CD4-positive, alpha-beta T cell (primary cell): ENCODE measurements around the gene PGGT1B. TPM values are rescaled to one million over a fixed set of nuclear protein-coding genes. Genes with fewer than 3 reads are reported as not detected.

ENCODE experiments used
- ATAC-seq: fragments of 200-7000 bp; cut with Tn5 transposase; one replicate; pipeline ENCODE4 v1.10.0; 2022; ENCODE audit warnings: mild to moderate bottlenecking; ENCODE audit not compliant: poor library complexity
- CTCF ChIA-PET: fragments of 350-600 bp; sonication (Branson Sonifier 250); formaldehyde crosslinking; loops from one replicate; lab custom pipeline; 2021; ENCODE audit warnings: antibody characterized with exemption, inconsistent platforms; lab: Charles Lee
- POLR2A ChIA-PET: fragments of 350-600 bp; sonication (Branson Sonifier 250); formaldehyde crosslinking; loops from one replicate; lab custom pipeline; 2021; ENCODE audit warnings: antibody characterized with exemption, inconsistent platforms; lab: Charles Lee
- DNase-seq, 14 experiments: peaks; one replicate each; pipeline ENCODE4 v3.0.0-alpha.2; 2013 to 2020; ENCODE audit warnings: mixed read lengths in 2 of 14
- H3K27ac ChIP-seq, 2 donors: one replicate each; pipeline versions ENCODE4 v1.5.1 to v1.7.0; 2013; ENCODE audit warnings: low read length in 2 of 2, low read depth in 1 of 2, mild to moderate bottlenecking in 1 of 2
- H3K27me3 ChIP-seq, 2 experiments: 1 replicate in 1 of 2; 2 replicates in 1 of 2; pipeline versions ENCODE4 v1.6.1 to v1.7.0; 2013; ENCODE audit warnings: low read length in 2 of 2, control low read depth in 1 of 2, mild to moderate bottlenecking in 1 of 2, moderate library complexity in 1 of 2; ENCODE audit not compliant: insufficient read depth in 2 of 2, control insufficient read depth in 1 of 2
- H3K36me3 ChIP-seq: one replicate; pipeline ENCODE4 v1.6.1; 2013; ENCODE audit warnings: low read length, control low read depth; ENCODE audit not compliant: insufficient read depth
- H3K4me1 ChIP-seq: one replicate; pipeline ENCODE4 v1.6.1; 2013; ENCODE audit warnings: low read length, control low read depth; ENCODE audit not compliant: insufficient read depth
- H3K4me3 ChIP-seq: one replicate; pipeline ENCODE4 v1.5.1; 2013; ENCODE audit warnings: mild to moderate bottlenecking, low read length, moderate library complexity
- H3K9me3 ChIP-seq, 2 experiments: 1 replicate in 1 of 2; 2 replicates in 1 of 2; pipeline versions ENCODE4 v1.6.1 to v1.7.0; 2013; ENCODE audit warnings: low read length in 2 of 2, mild to moderate bottlenecking in 2 of 2, control low read depth in 1 of 2, moderate library complexity in 1 of 2; ENCODE audit not compliant: control insufficient read depth in 1 of 2, insufficient read depth in 1 of 2
- H3K27ac Mint-ChIP-seq: one replicate; pipeline ENCODE4 v1.8.0; 2020; ENCODE audit warnings: mixed read lengths
- H3K27me3 Mint-ChIP-seq: one replicate; pipeline ENCODE4 v1.8.0; 2021; ENCODE audit warnings: mixed read lengths
- H3K36me3 Mint-ChIP-seq: one replicate; pipeline ENCODE4 v1.8.0; 2021; ENCODE audit warnings: low read depth, mixed read lengths
- H3K4me1 Mint-ChIP-seq: one replicate; pipeline ENCODE4 v1.8.0; 2021; ENCODE audit warnings: low read depth, mixed read lengths
- H3K4me3 Mint-ChIP-seq: one replicate; pipeline ENCODE4 v1.8.0; 2020; ENCODE audit warnings: mild to moderate bottlenecking, mixed read lengths
- H3K9me3 Mint-ChIP-seq: one replicate; pipeline ENCODE4 v1.8.0; 2020; ENCODE audit warnings: mixed read lengths
- CTCF ChIP-seq: fragments of 200-600 bp; IDR thresholded peaks from one replicate; pipeline ENCODE4 v1.8.0; 2022; ENCODE audit warnings: antibody characterized with exemption, mild to moderate bottlenecking
- intact Hi-C, 2 experiments: fragments of 100-400 bp; cut with DNase I in 1 of 2; cut with micrococcal nuclease in 1 of 2; formaldehyde crosslinking; loops; one replicate each; pipeline versions ENCODE4 v1.15.1 to v1.9.0; 2023 to 2025; cut with DNase I, micrococcal nuclease
- total RNA-seq, 174 experiments: library from RNA in 2 of 174; stranded (reverse) in 2 of 174; gene quantifications; one replicate each; pipeline ENCODE4 v1.2.3 and lab custom pipeline; 2021 to 2026

The PGGT1B gene
- total RNA-seq, 2 experiments from 2014 or later, result 37.5 to 39.3 TPM

GRCh38 chr5:115170929-115171510 is 91.7 kb downstream of the PGGT1B start:
- H3K4me1 Mint-ChIP-seq, result peaks cover 15% of the 10 kb centered on the region
- H3K36me3 ChIP-seq, result no peaks in the 10 kb centered on the region
- ATAC-seq, result no peak
- DNase-seq, result no peak
- peaks cover 52 to 83% of the 10 kb centered on the region in 2 experiments for H3K27me3 ChIP-seq
- ChIA-PET POLR2A (interaction anchor here (1.0 kb wide), 1 partner anchor 125 kb away, joined by 3 read pairs; no protein-coding TSS in a partner anchor), CTCF (no interaction called here)
- no peak overlapping the region for H3K27ac ChIP-seq
- peaks cover 22% of the 10 kb centered on the region for H3K4me1 ChIP-seq
- intact Hi-C loops, result loop anchor here in 1 of 2 experiments (5.0 to 10.0 kb wide), 2 partner anchors 374 to 456 kb away; partner anchors contain the start of genes FEM1C and TMED7
- H3K27me3 Mint-ChIP-seq, result peaks cover 86% of the 10 kb centered on the region
- H3K4me3 Mint-ChIP-seq, result peak overlapping the region; percentile 77
- no peak overlapping the region for H3K27ac Mint-ChIP-seq
- no peak for TF ChIP-seq CTCF
- peaks cover 5% of the 10 kb centered on the region for H3K9me3 Mint-ChIP-seq
- H3K36me3 Mint-ChIP-seq, result no peaks in the 10 kb centered on the region
- peaks cover 10 to 25% of the 10 kb centered on the region in 2 experiments for H3K9me3 ChIP-seq
- peak overlapping the region; percentile 69 for H3K4me3 ChIP-seq

- Mint-ChIP-seq H3K36me3 (no peaks in the 10 kb centered on the region), H3K27ac (no peak overlapping the region), H3K4me1 (peaks cover 15% of the 10 kb centered on the region), H3K27me3 (peaks cover 82% of the 10 kb centered on the region), H3K4me3 (peak overlapping the region; percentile 85), H3K9me3 (peaks cover 5% of the 10 kb centered on the region)
- ATAC-seq, result no peak
- Histone ChIP-seq H3K4me1 (peaks cover 22% of the 10 kb centered on the region), H3K9me3 (peaks cover 10 to 32% of the 10 kb centered on the region in 2 experiments), H3K27ac (no peak overlapping the region), H3K36me3 (no peaks in the 10 kb centered on the region), H3K4me3 (peak overlapping the region; percentile 69), H3K27me3 (peaks cover 57 to 84% of the 10 kb centered on the region in 2 experiments)
- CTCF ChIA-PET, result no interaction called here
- intact Hi-C loops, result loop anchor here in 1 of 2 experiments (5.0 to 10.0 kb wide), 2 partner anchors 374 to 457 kb away; partner anchors contain the start of genes FEM1C and TMED7
- DNase-seq, result no peak
- TF ChIP-seq CTCF, result no peak
- POLR2A ChIA-PET, result interaction anchor here (0.9 kb wide), 1 partner anchor 11 kb away, joined by 3 read pairs; no protein-coding TSS in a partner anchor
Observed at GRCh38 chr5:115170134-115170928, 92.3 kb downstream of the PGGT1B start.

- ChIA-PET POLR2A (interaction anchor here (0.9 kb wide), 1 partner anchor 12 kb away, joined by 3 read pairs; no protein-coding TSS in a partner anchor), CTCF (no interaction called here)
- no peak within 1 kb of the TSS for H3K27ac Mint-ChIP-seq
- peaks cover 15% of the 10 kb centered on the region for H3K4me1 Mint-ChIP-seq
- H3K9me3 Mint-ChIP-seq, result peaks cover 5% of the 10 kb centered on the region
- Histone ChIP-seq H3K27ac (no peak within 1 kb of the TSS), H3K4me3 (peak within 1 kb of the TSS; percentile 69), H3K9me3 (peaks cover 10 to 38% of the 10 kb centered on the region in 2 experiments), H3K36me3 (no peaks in the 10 kb centered on the region), H3K4me1 (peaks cover 22% of the 10 kb centered on the region), H3K27me3 (peaks cover 57 to 84% of the 10 kb centered on the region in 2 experiments)
- TF ChIP-seq CTCF, result no peak
- ATAC-seq (peak; percentile 90), DNase-seq (peak; percentile 66 to 92 (median 82))
- H3K27me3 Mint-ChIP-seq, result peaks cover 83% of the 10 kb centered on the region
- peak within 1 kb of the TSS; percentile 85 for H3K4me3 Mint-ChIP-seq
- intact Hi-C loops, result loop anchor here in 1 of 2 experiments (5.0 to 10.0 kb wide), 5 partner anchors 93 to 673 kb away; partner anchors contain the start of genes AP3S1, ATG12, CCDC112 and FEM1C
- no peaks in the 10 kb centered on the region for H3K36me3 Mint-ChIP-seq
Observed at GRCh38 chr5:115169487-115170133, 93.1 kb downstream of the PGGT1B start, which contains the start of gene TRIM36. TSS of gene TRIM36 (minus strand) at chr5:115169908. CDS start at chr5:115169634, 274 bp downstream.
